H9 (cell line): ENCODE measurements around the gene PLK1. TPM values are rescaled to one million over a fixed set of nuclear protein-coding genes. Genes with fewer than 3 reads are reported as not detected.

Source experiments
- DNase-seq: peaks from one replicate; pipeline ENCODE4 v3.0.0-alpha.2; 2017
- H2AFZ ChIP-seq: one replicate; pipeline ENCODE4 v1.6.1; 2013; ENCODE audit warnings: mild to moderate bottlenecking, low read length, control low read depth, moderate library complexity
- H2AK5ac ChIP-seq: 2 replicates; pipeline ENCODE4 v1.6.1; 2013; ENCODE audit warnings: low read length, control low read depth, mixed read lengths; ENCODE audit not compliant: insufficient read length
- H2BK120ac ChIP-seq: one replicate; pipeline ENCODE4 v1.6.1; 2013; ENCODE audit warnings: low read depth, mild to moderate bottlenecking, low read length, control low read depth, inconsistent platforms; ENCODE audit not compliant: poor library complexity, severe bottlenecking
- H2BK12ac ChIP-seq: 2 replicates; pipeline ENCODE4 v1.6.1; 2013; ENCODE audit warnings: low read length, control low read depth, mixed read lengths, low read depth; ENCODE audit not compliant: insufficient read length
- H2BK15ac ChIP-seq: 2 replicates; pipeline ENCODE4 v1.6.1; 2013; ENCODE audit warnings: low read depth, low read length, control low read depth
- H2BK20ac ChIP-seq: one replicate; pipeline ENCODE4 v1.6.1; 2013; ENCODE audit warnings: low read depth, mild to moderate bottlenecking, low read length, control low read depth, inconsistent platforms; ENCODE audit not compliant: poor library complexity, severe bottlenecking
- H2BK5ac ChIP-seq: 2 replicates; pipeline ENCODE4 v1.6.1; 2013; ENCODE audit warnings: low read length, control low read depth, mixed read lengths; ENCODE audit not compliant: insufficient read length
- H3K14ac ChIP-seq: 2 replicates; pipeline ENCODE4 v1.6.1; 2013; ENCODE audit warnings: low read length, control low read depth; ENCODE audit not compliant: insufficient read depth
- H3K18ac ChIP-seq: 2 replicates; pipeline ENCODE4 v1.6.1; 2013; ENCODE audit warnings: low read depth, mild to moderate bottlenecking, mixed read lengths, low read length, control low read depth; ENCODE audit not compliant: insufficient read length
- H3K23ac ChIP-seq: 2 replicates; pipeline ENCODE4 v1.6.1; 2013; ENCODE audit warnings: low read length, control low read depth, mixed read lengths, low read depth; ENCODE audit not compliant: insufficient read length
- H3K23me2 ChIP-seq: 2 replicates; pipeline ENCODE4 v1.6.1; 2013; ENCODE audit warnings: low read depth, mild to moderate bottlenecking, mixed read lengths, low read length, control low read depth; ENCODE audit not compliant: insufficient read length, poor library complexity, severe bottlenecking
- H3K27ac ChIP-seq: 2 replicates; pipeline ENCODE4 v1.5.1; 2013; ENCODE audit warnings: low read length, control low read depth, mixed read lengths, low read depth; ENCODE audit not compliant: insufficient read length
- H3K27me3 ChIP-seq: 2 replicates; pipeline ENCODE4 v1.6.1; 2013; ENCODE audit warnings: low read length, control low read depth, inconsistent platforms; ENCODE audit not compliant: insufficient read depth
- H3K4ac ChIP-seq: 2 replicates; pipeline ENCODE4 v1.6.1; 2013; ENCODE audit warnings: low read depth, mild to moderate bottlenecking, control low read depth, inconsistent platforms, low read length, moderate library complexity
- H3K4me1 ChIP-seq: 2 replicates; pipeline ENCODE4 v1.6.1; 2013; ENCODE audit warnings: low read length, control low read depth, inconsistent platforms; ENCODE audit not compliant: insufficient read depth
- H3K4me2 ChIP-seq: 2 replicates; pipeline ENCODE4 v1.6.1; 2013; ENCODE audit warnings: low read length, control low read depth, mixed read lengths; ENCODE audit not compliant: insufficient read length, insufficient read depth
- H3K56ac ChIP-seq: 2 replicates; pipeline ENCODE4 v1.6.1; 2013; ENCODE audit warnings: low read depth, mild to moderate bottlenecking, mixed read lengths, low read length, control low read depth; ENCODE audit not compliant: insufficient read length
- H3K79me1 ChIP-seq: 2 replicates; pipeline ENCODE4 v1.6.1; 2013; ENCODE audit warnings: low read depth, mild to moderate bottlenecking, moderate library complexity, low read length, control low read depth, inconsistent platforms; ENCODE audit not compliant: insufficient read depth, poor library complexity, severe bottlenecking
- H3K79me2 ChIP-seq: 2 replicates; pipeline ENCODE4 v1.6.1; 2013; ENCODE audit warnings: low read length, control low read depth, inconsistent platforms; ENCODE audit not compliant: insufficient read depth
- H3K9ac ChIP-seq: 2 replicates; pipeline ENCODE4 v1.6.1; 2013; ENCODE audit warnings: low read length, control low read depth, mixed read lengths; ENCODE audit not compliant: insufficient read length; ENCODE audit errors: extremely low read depth
- H3K9me3 ChIP-seq: one replicate; pipeline ENCODE4 v1.6.1; 2013; ENCODE audit warnings: low read depth, low read length, inconsistent platforms; ENCODE audit not compliant: control insufficient read depth
- H3T11ph ChIP-seq: one replicate; pipeline ENCODE4 v1.6.1; 2013; ENCODE audit warnings: mild to moderate bottlenecking, low read length, control low read depth, inconsistent platforms
- H4K20me1 ChIP-seq: one replicate; pipeline ENCODE4 v1.6.1; 2013; ENCODE audit not compliant: control insufficient read depth, insufficient read length, insufficient read depth
- H4K5ac ChIP-seq: 2 replicates; pipeline ENCODE4 v1.6.1; 2013; ENCODE audit warnings: low read depth, mild to moderate bottlenecking, mixed read lengths, low read length, control low read depth; ENCODE audit not compliant: insufficient read length
- H4K8ac ChIP-seq: replicated peaks from 2 replicates; pipeline ENCODE4 v1.6.1; 2013; ENCODE audit warnings: low read length, control low read depth, mixed read lengths, low read depth; ENCODE audit not compliant: insufficient read length
- H4K91ac ChIP-seq: 2 replicates; pipeline ENCODE4 v1.6.1; 2013; ENCODE audit warnings: low read depth, mild to moderate bottlenecking, moderate library complexity, mixed read lengths, low read length, control low read depth; ENCODE audit not compliant: insufficient read length
- H3K27ac Mint-ChIP-seq, 3 experiments: 2 replicates in 2 of 3; 3 replicates in 1 of 3; pipeline ENCODE4 v1.8.0; 2020 to 2021; ENCODE audit warnings: mixed read lengths in 3 of 3, mild to moderate bottlenecking in 1 of 3, moderate library complexity in 1 of 3
- H3K27me3 Mint-ChIP-seq: 2 replicates; pipeline ENCODE4 v1.8.0; 2021; ENCODE audit warnings: low read depth, mild to moderate bottlenecking, moderate library complexity, mixed read lengths
- H3K36me3 Mint-ChIP-seq, 3 experiments: 2 replicates in 2 of 3; 3 replicates in 1 of 3; pipeline ENCODE4 v1.8.0; 2020 to 2021; ENCODE audit warnings: low read depth in 3 of 3, mixed read lengths in 3 of 3; ENCODE audit not compliant: insufficient read depth in 1 of 3
- H3K4me1 Mint-ChIP-seq, 2 experiments: 2 replicates each; pipeline ENCODE4 v1.8.0; 2020; ENCODE audit warnings: mixed read lengths in 2 of 2
- H3K4me3 Mint-ChIP-seq, 2 experiments: 2 replicates in 1 of 2; 3 replicates in 1 of 2; pipeline ENCODE4 v1.8.0; 2020 to 2021; ENCODE audit warnings: mild to moderate bottlenecking in 2 of 2, mixed read lengths in 2 of 2, moderate library complexity in 1 of 2
- H3K9me3 Mint-ChIP-seq, 2 experiments: 2 replicates in 1 of 2; 3 replicates in 1 of 2; pipeline ENCODE4 v1.8.0; 2020; ENCODE audit warnings: mild to moderate bottlenecking in 2 of 2, mixed read lengths in 2 of 2, moderate library complexity in 1 of 2
- CTCF ChIP-seq: fragments of 200-600 bp; sonication (generic); conservative IDR thresholded peaks from 3 replicates; pipeline ENCODE4 v1.8.0; 2021; ENCODE audit warnings: antibody characterized with exemption, mild to moderate bottlenecking
- WGBS: extraction: QIAGEN DNeasy Blood & Tissue Kit; methylation state at CpG from one replicate; pipeline ENCODE4 v1.1.7; 2013; ENCODE audit warnings: missing lambda C conversion rate, low lambda C conversion rate, mixed read lengths; ENCODE audit not compliant: insufficient read length; ENCODE audit errors: extremely low coverage; 5-methylcytosine and 5-hydroxymethylcytosine counted together
- total RNA-seq: library from RNA; stranded (reverse); gene quantifications from 2 replicates; pipeline ENCODE4 v1.2.1, GENCODE V29; 2021

PLK1 gene
- total RNA-seq, 1 experiment from 2014 or later: 140 TPM

DNA sequence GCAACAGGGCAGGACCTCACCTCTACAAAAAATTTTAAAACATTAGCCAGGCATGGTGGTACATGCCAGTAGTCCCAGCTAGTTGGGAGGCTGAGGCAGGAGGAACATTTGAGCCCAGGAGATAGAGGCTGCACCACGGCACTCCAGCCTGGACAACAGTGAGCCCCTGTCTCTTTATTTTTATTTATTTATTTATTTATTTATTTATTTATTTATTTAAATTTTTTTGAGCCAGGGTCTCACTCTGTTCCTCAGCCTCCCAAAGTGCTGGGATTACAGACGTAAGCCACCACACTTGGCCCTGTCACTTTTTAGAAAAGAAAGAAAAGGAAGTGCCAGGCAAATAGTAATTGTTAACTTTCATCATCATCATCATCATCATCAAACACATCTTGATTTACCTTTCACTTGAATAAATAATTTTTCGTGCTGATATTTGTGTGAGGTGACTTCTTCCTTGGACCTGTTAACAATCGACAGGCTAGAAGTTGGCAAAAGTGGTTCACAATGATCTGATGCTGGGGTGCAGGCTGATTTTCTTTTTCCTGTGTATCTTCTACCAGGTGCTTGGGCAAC is 44.1 kb upstream of the PLK1 start:
- no peaks in the 10 kb centered on the region; the same call in 1 of the 2 replicates for H3K79me2 ChIP-seq

More for the DNA sequence above, 44.1 kb upstream of the PLK1 start:
- H3K4me2 ChIP-seq: no peak overlapping the region
- Mint-ChIP-seq H3K9me3 (no peaks in the 10 kb centered on the region), H3K27me3 (no peaks in the 10 kb centered on the region), H3K4me3 (no peak overlapping the region; a peak in 1 of 5 replicates), H3K36me3 (peaks cover 22 to 67% (median 57%) of the 10 kb centered on the region in 3 experiments; a peak in 6 of 7 replicates), H3K27ac (no peak overlapping the region), H3K4me1 (no peaks in the 10 kb centered on the region)
- no peak overlapping the region for H3K4ac ChIP-seq
- H2BK20ac ChIP-seq: no peak overlapping the region
- no peak overlapping the region for H3K14ac ChIP-seq
- no peaks in the 10 kb centered on the region for H4K20me1 ChIP-seq
- H3K27ac ChIP-seq: no peak overlapping the region
- H2BK5ac ChIP-seq: no peak overlapping the region
- H2BK12ac ChIP-seq: no peak overlapping the region
- H3K23me2 ChIP-seq: no peaks in the 10 kb centered on the region
- H3K9me3 ChIP-seq: no peaks in the 10 kb centered on the region
- H2BK120ac ChIP-seq: no peak overlapping the region
- H3K23ac ChIP-seq: no peak overlapping the region
- H2BK15ac ChIP-seq: no peak overlapping the region
- no CpG with 5 or more reads among the region's 4 CpGs for WGBS
- H3K56ac ChIP-seq: no peak overlapping the region
- no peak overlapping the region for H4K8ac ChIP-seq
- no peak overlapping the region for H4K5ac ChIP-seq
- no peaks in the 10 kb centered on the region for H3K27me3 ChIP-seq
- H4K91ac ChIP-seq: no peak overlapping the region
- no peak overlapping the region for H3K9ac ChIP-seq
- H2AFZ ChIP-seq: no peak overlapping the region
- no peaks in the 10 kb centered on the region for H3K4me1 ChIP-seq
- H3K79me1 ChIP-seq: peaks cover 3% of the 10 kb centered on the region
- no peak overlapping the region for H3K18ac ChIP-seq
- DNase-seq: no peak
- H2AK5ac ChIP-seq: no peak overlapping the region
- H3T11ph ChIP-seq: no peak overlapping the region
- no peak for TF ChIP-seq CTCF
